Osteocyte (in vitro differentiated cells): ENCODE data around the gene TENT5C. TPM values are rescaled to one million over a fixed set of nuclear protein-coding genes. Genes with fewer than 3 reads are reported as not detected.

Experiments used
- DNase-seq: peaks from one replicate; pipeline ENCODE4 v3.0.0; 2021; ENCODE audit warnings: mixed read lengths; ENCODE audit not compliant: unreplicated experiment; ENCODE audit errors: extremely low spot score
- H3K27ac Mint-ChIP-seq: one replicate; pipeline ENCODE4 v1.8.0; 2021; ENCODE audit warnings: mild to moderate bottlenecking, mixed read lengths; ENCODE audit not compliant: unreplicated experiment
- H3K27me3 Mint-ChIP-seq: one replicate; pipeline ENCODE4 v1.8.0; 2021; ENCODE audit warnings: mixed read lengths; ENCODE audit not compliant: unreplicated experiment
- H3K36me3 Mint-ChIP-seq: one replicate; pipeline ENCODE4 v1.8.0; 2021; ENCODE audit warnings: mixed read lengths; ENCODE audit not compliant: unreplicated experiment
- H3K4me1 Mint-ChIP-seq: one replicate; pipeline ENCODE4 v1.8.0; 2021; ENCODE audit warnings: mixed read lengths; ENCODE audit not compliant: unreplicated experiment
- H3K4me3 Mint-ChIP-seq: one replicate; pipeline ENCODE4 v1.8.0; 2021; ENCODE audit warnings: mild to moderate bottlenecking, moderate library complexity, mixed read lengths; ENCODE audit not compliant: unreplicated experiment
- H3K9me3 Mint-ChIP-seq: one replicate; pipeline ENCODE4 v1.8.0; 2021; ENCODE audit warnings: mixed read lengths; ENCODE audit not compliant: unreplicated experiment
- CTCF ChIP-seq: fragments of 200-600 bp; sonication (generic); IDR thresholded peaks from 2 replicates; pipeline ENCODE4 v1.5.0; 2021; ENCODE audit warnings: antibody characterized with exemption, mild to moderate bottlenecking, moderate library complexity
- total RNA-seq: library from RNA; stranded (reverse); gene quantifications from 2 replicates; pipeline ENCODE4 v1.2.1, GENCODE V29; 2021

The TENT5C gene
- total RNA-seq, 1 donor from 2014 or later, result 0.08 TPM

DNA sequence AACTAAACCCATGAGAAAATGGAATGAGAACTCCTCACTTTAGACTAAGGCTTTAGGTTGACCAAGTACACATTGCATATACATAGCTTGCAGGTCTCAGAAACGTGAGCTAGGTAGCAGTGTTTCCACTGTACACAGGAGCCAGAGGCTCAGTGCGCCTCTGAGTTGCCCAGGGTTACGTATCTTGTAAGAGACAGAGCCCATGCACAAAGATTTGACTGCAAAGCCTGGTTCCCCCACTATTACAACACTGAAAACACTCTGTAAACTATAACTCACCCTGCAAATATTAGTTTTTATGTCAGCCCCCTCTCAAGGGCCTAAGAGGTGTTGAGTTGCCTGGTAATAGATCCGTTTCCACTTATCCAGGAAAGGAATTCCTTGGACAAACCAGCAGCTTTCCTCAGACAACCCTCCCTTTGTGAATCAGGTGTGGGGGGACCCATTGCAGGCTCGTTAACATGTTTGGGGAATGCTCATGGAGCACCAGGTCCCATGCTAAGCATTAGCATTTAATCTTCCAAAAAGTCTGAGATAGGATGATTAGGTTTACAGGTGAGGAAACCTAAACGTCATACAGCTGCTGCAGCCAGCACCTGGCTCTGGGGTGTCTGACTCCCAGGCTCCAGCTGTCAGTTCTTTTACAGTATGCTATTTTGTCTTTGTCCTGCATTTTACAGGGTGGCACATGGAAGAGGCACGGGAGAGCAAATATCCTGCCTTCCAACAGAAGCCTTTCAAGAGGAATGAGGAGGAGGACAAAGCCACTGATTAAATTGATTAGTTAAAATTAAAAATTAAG is 25.7 kb downstream of the TENT5C start:
- peaks cover 24% of the 10 kb centered on the region for H3K27me3 Mint-ChIP-seq

DNA sequence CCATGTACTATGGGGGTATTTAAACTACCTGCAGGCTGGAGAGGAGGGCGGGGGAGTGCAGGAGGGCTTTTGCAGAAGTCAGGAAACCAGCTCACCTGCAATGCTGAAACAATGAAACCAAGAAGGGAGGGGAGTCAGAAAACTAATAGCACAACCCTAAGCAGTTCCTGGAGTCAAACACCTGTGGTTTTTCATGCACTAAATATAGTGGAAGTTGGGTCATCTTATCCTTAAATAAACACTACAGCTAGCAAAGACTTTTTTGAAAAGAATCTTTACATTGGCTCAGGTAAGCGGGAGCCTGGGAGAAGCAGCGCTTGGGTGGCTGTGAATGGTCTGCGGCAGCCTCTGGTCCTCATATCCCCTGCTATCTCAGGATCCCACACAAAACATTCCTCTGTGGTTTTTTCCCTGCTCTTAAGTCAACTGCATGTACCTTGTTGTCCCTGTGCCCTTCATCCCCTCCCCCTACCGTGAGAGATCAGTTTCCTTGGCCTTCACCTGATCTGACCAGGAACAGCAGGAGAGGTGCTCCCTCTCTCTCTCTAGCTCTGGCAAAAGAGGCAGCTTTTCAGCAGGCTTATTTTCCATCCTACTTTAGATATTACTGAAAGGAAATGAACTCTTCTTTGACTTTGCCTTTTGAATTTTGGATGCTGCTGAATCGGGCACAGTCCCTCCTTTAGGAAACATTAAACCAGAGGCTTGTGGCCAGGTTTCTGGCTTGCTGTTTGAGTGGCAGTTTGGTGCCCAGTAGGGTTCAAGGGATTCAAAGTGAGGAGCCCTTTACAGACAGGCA is 26.6 kb downstream of the TENT5C start:
- DNase-seq, result no peak
- Mint-ChIP-seq H3K4me1 (no peaks in the 10 kb centered on the region), H3K27me3 (peaks cover 17% of the 10 kb centered on the region), H3K27ac (no peak overlapping the region), H3K4me3 (no peak overlapping the region), H3K9me3 (no peaks in the 10 kb centered on the region), H3K36me3 (no peaks in the 10 kb centered on the region)
- no peak for TF ChIP-seq CTCF

More for the DNA sequence above, 25.7 kb downstream of the TENT5C start:
- no peaks in the 10 kb centered on the region for H3K4me1 Mint-ChIP-seq
- H3K27ac Mint-ChIP-seq, result no peak overlapping the region
- no peaks in the 10 kb centered on the region for H3K36me3 Mint-ChIP-seq
- no peak overlapping the region for H3K4me3 Mint-ChIP-seq
- no peak for TF ChIP-seq CTCF
- DNase-seq, result no peak
- no peaks in the 10 kb centered on the region for H3K9me3 Mint-ChIP-seq

GRCh38 chr1:117633068-117633345 is 27.2 kb downstream of the TENT5C start:
- H3K27ac Mint-ChIP-seq, result no peak overlapping the region
- TF ChIP-seq CTCF, result no peak
- H3K9me3 Mint-ChIP-seq, result no peaks in the 10 kb centered on the region
- no peaks in the 10 kb centered on the region for H3K36me3 Mint-ChIP-seq
- H3K4me1 Mint-ChIP-seq, result no peaks in the 10 kb centered on the region
- DNase-seq, result no peak
- peaks cover 13% of the 10 kb centered on the region for H3K27me3 Mint-ChIP-seq
- H3K4me3 Mint-ChIP-seq, result no peak overlapping the region

- Mint-ChIP-seq H3K36me3 (no peaks in the 10 kb centered on the region), H3K4me3 (no peak overlapping the region), H3K4me1 (no peaks in the 10 kb centered on the region), H3K27ac (no peak overlapping the region), H3K9me3 (no peaks in the 10 kb centered on the region), H3K27me3 (peaks cover 13% of the 10 kb centered on the region)
- no peak for TF ChIP-seq CTCF
- DNase-seq, result no peak
Measured at GRCh38 chr1:117633423-117633822, 27.6 kb downstream of the TENT5C start.

DNA sequence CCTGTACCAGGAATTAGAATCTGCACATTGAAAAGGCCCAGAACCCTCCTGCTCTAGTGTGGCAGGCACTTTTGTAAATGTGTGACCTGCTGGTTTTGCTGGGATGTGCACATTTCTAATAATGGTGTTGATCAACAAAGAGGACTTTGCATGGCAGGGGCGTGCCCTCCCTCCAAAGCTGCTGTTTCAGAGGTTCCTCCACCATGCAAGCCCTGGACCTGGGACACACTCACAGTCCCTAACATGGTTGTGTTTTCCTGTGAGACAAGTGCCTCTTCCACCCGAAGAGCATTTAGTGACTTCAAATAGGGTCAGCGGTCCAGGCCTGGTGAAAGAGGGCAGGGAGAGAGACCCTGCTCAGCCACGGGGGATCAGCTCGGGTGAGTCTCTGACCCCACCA is 28.1 kb downstream of the TENT5C start:
- H3K27ac Mint-ChIP-seq, result no peak overlapping the region
- TF ChIP-seq CTCF, result no peak
- no peak overlapping the region for H3K4me3 Mint-ChIP-seq
- no peaks in the 10 kb centered on the region for H3K4me1 Mint-ChIP-seq
- H3K9me3 Mint-ChIP-seq, result no peaks in the 10 kb centered on the region
- DNase-seq, result no peak
- peaks cover 10% of the 10 kb centered on the region for H3K27me3 Mint-ChIP-seq
- H3K36me3 Mint-ChIP-seq, result no peaks in the 10 kb centered on the region
